Measurements from ENCODE around the gene AKAP1.

The AKAP1 gene, protein sequence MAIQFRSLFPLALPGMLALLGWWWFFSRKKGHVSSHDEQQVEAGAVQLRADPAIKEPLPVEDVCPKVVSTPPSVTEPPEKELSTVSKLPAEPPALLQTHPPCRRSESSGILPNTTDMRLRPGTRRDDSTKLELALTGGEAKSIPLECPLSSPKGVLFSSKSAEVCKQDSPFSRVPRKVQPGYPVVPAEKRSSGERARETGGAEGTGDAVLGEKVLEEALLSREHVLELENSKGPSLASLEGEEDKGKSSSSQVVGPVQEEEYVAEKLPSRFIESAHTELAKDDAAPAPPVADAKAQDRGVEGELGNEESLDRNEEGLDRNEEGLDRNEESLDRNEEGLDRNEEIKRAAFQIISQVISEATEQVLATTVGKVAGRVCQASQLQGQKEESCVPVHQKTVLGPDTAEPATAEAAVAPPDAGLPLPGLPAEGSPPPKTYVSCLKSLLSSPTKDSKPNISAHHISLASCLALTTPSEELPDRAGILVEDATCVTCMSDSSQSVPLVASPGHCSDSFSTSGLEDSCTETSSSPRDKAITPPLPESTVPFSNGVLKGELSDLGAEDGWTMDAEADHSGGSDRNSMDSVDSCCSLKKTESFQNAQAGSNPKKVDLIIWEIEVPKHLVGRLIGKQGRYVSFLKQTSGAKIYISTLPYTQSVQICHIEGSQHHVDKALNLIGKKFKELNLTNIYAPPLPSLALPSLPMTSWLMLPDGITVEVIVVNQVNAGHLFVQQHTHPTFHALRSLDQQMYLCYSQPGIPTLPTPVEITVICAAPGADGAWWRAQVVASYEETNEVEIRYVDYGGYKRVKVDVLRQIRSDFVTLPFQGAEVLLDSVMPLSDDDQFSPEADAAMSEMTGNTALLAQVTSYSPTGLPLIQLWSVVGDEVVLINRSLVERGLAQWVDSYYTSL

GRCh38 chr17:57084802-57085447 lies at the start of gene AKAP1:
AKAP1 (plus strand) TSS chr17:57085246; CDS start chr17:57105465, 20,219 bp downstream.
- no peak for FAIRE-seq

- FAIRE-seq: no peak
Measured at GRCh38 chr17:57035971-57036481, 49.0 kb upstream of the AKAP1 start.

DNA sequence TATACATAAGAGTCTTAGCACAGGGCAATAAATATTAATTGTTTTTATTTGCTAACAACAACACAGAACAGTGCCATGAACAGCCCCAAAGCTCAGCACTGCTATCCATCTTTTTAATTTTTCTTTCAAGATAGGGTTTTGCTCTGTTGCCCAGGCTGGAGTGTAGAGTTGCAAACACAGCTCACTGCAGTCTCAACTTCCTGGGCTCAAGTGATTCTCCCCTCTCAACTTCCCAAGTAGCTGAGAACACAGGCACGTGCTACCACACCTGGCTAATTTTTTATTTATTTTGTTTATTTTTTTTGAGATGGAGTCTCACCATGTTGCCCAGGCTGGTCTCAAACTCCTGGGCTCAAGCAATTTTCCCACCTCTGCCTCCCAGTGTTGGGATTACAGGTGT lies 47.6 kb upstream of the AKAP1 start:
- FAIRE-seq: no peak

GRCh38 chr17:57038486-57038885 lies 46.6 kb upstream of the AKAP1 start:
- FAIRE-seq: no peak

GRCh38 chr17:57040571-57040970 lies 44.5 kb upstream of the AKAP1 start:
- no peak for FAIRE-seq

GRCh38 chr17:57043276-57043675 lies 41.8 kb upstream of the AKAP1 start:
- no peak for FAIRE-seq

- no peak for FAIRE-seq
Measured at GRCh38 chr17:57044976-57045867, 39.8 kb upstream of the AKAP1 start.

DNA sequence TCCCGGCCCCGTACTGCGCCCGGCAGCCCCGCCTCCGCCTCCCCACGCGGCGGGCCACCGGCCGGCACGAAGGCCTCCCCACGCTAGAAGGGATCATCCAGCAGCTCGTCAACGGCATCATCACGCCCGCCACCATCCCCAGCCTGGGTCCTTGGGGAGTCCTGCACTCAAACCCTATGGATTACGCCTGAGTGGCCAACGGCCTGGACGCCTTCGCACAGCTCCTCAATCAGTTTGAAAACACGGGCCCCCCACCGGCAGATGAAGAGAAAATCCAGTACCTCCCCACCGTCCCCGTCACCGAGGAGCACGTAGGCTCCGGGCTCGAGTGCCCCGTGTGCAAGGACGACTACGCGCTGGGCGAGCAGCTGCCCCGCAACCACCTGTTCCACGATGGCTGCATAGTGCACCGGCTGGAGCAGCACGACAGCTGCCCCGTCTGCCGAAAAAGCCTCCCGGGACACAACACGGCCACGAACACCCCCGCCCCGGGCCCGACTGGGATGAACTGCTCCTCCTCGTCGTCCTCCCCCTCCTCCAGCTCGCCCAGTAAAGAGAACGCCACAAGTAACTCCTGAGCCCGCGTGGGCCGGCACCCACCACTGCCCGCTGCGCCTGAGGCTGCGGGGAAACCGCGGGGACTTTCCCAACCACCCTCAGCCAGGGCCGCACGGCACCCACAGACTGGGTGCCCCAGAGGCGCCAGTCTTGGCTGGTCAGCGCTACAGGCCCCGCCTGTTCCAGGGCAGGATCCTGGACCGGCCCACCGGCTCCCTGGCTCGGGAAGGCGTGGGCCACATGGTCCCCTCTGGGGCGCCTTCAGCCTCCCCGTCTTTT lies 39.0 kb upstream of the AKAP1 start:
- FAIRE-seq: no peak

GRCh38 chr17:57046749-57047148 lies 38.3 kb upstream of the AKAP1 start:
- no peak for FAIRE-seq

- FAIRE-seq: no peak
Measured at GRCh38 chr17:57048096-57048495, 37.0 kb upstream of the AKAP1 start.

DNA sequence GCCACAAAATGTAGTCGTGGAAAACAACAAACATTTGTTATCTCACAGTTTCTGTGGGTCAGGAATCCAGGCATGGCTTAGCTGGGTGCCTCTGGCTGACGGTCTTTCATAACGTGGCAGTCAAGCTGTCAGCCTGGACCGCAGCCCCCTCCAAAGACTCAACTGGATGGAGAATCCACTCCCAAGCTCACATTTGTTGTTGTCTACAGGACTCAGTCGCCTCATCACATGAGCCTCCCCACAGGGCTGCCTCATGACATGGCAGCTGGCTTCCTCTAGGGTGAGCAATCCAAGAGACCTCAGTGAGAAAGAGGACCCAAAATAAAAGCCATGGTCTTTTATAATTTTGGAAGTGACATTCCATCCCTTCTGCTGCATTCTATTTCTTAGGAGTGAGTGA lies 34.7 kb upstream of the AKAP1 start:
- no peak for FAIRE-seq

GRCh38 chr17:57051886-57052361 lies 33.1 kb upstream of the AKAP1 start:
- no peak for FAIRE-seq

GRCh38 chr17:57062865-57063264 lies 22.2 kb upstream of the AKAP1 start:
- no peak for FAIRE-seq

DNA sequence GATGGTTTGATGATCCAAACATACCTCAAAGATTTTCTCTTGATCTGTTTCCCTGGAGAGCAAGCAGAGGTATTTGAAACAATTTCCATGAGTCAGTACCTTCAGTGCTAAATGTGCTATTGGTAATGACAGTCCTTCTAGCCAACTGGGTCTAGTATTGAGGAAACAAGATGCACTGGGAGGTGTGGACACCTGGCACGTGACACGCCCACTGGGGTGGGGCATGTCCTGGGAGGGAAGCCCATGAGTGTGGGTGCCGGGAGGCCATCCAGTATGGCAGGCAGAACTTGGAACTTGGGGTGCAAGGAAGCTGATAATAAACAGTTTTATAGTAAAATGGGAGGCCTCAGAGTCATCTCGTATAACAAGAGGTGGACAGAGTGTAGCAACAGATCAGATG lies 17.9 kb upstream of the AKAP1 start:
- no peak for FAIRE-seq

- no peak for FAIRE-seq
Measured at GRCh38 chr17:57067781-57068180, 17.3 kb upstream of the AKAP1 start.

GRCh38 chr17:57068222-57068658 lies 16.8 kb upstream of the AKAP1 start:
- FAIRE-seq: no peak

DNA sequence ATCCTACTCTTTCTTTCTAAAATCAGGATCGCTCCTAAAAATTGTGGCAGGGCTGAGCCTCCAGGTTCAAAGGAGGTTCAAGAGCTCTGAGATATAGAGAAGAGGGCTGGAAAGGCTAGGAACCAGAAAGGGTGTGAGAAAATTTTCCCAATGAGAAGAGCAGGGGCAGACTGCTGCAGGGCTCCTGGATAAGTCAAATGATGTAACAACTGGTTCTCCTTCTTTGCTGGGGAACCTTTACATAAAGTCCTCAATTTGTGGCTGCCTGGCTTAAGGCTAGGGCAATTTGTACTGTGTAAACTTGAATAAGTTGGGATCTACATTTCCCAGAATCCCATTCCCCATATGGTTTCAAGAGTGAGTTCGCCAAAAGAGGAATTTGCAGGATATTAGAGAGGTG lies 16.3 kb upstream of the AKAP1 start:
- no peak for FAIRE-seq

GRCh38 chr17:57071991-57072944 lies 12.8 kb upstream of the AKAP1 start:
- no peak for FAIRE-seq

DNA sequence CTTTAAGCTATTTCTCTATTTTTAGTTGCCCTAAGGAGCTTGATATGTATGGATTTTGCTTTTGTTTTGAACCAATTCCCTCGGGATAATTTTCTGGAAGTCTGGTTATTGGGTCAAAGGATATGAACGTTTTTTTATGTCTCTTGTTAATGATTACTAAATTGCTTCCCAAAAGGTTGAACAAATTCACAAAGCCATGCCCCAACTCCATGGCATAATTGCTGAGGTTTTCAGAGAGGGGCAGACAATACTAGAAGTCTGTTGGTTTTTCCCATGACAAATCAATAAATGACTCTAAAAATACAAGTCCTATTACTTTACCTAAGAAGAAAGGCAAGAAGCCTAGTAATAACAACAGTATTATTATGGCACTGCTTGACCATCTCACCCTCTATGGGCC lies 11.4 kb upstream of the AKAP1 start:
- no peak for FAIRE-seq

DNA sequence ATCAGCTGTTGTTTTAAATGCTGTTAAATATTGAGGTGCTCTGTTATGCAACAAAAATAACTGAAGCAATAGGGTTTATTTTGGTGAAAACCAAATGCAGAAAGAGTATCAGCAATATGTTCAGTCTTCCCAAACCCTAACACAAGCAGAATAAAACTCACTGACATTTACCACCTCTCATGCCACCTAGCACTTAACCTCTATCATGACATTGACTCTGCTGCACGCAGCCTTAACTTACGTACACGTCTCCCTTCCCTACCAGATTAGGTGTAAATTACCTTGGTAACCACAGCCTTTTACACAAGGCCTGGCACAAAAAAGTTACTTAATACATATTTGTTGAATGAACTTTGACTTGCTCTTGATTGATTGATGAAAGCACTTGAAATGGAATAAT lies 9.9 kb upstream of the AKAP1 start:
- FAIRE-seq: no peak

Measured in islet of Langerhans (tissue), 1 donor.